ENCODE measurements around the gene GRB10.
"Not testable (repeated sequence)": the region's sequence is repeated elsewhere in the genome, so short reads cannot be mapped to it uniquely, and the experiment has no call there.

GRB10 gene

GRCh38 chr7:50751146-50751545, 31.6 kb downstream of the GRB10 start:
- no peak for DNase-seq
- intact Hi-C loops (cut with DNase I) = no loop called here

- intact Hi-C loops (cut with DNase I) = no loop called here
- no peak for DNase-seq
These were observed 32.8 kb downstream of the GRB10 start for GRCh38 chr7:50749896-50750295.

- DNase-seq = no peak
- intact Hi-C loops (cut with DNase I) = no loop called here
These were observed 34.2 kb downstream of the GRB10 start for GRCh38 chr7:50748472-50748871.

- no peak for DNase-seq
- intact Hi-C loops (cut with DNase I) = no loop called here
These were observed 36.9 kb downstream of the GRB10 start for GRCh38 chr7:50745835-50746234.

GRCh38 chr7:50745336-50745735, 37.4 kb downstream of the GRB10 start:
- DNase-seq = no peak
- intact Hi-C loops (cut with DNase I) = no loop called here

GRCh38 chr7:50743893-50744292, 38.8 kb downstream of the GRB10 start:
- intact Hi-C loops (cut with DNase I) = no loop called here
- DNase-seq = no peak

- no peak for DNase-seq
- intact Hi-C loops (cut with DNase I) = no loop called here
These were observed 39.7 kb downstream of the GRB10 start for GRCh38 chr7:50743016-50743415.

GRCh38 chr7:50742401-50742800, 40.3 kb downstream of the GRB10 start:
- no peak for DNase-seq
- intact Hi-C loops (cut with DNase I) = no loop called here

- intact Hi-C loops (cut with DNase I) = no loop called here
- DNase-seq = no peak
These were observed 42.8 kb downstream of the GRB10 start for GRCh38 chr7:50739744-50740435.

GRCh38 chr7:50738932-50739331, 43.8 kb downstream of the GRB10 start:
- intact Hi-C loops (cut with DNase I) = no loop called here
- no peak for DNase-seq

- DNase-seq; intact Hi-C loops (cut with DNase I): not testable (repeated sequence)
These were observed 46.9 kb downstream of the GRB10 start for GRCh38 chr7:50735836-50736235.

- no peak for DNase-seq
- intact Hi-C loops (cut with DNase I) = no loop called here
These were observed 47.4 kb downstream of the GRB10 start for GRCh38 chr7:50735333-50735732.

GRCh38 chr7:50734246-50734645, 48.5 kb downstream of the GRB10 start:
- DNase-seq = no peak
- intact Hi-C loops (cut with DNase I) = no loop called here

GRCh38 chr7:50733552-50733951, 49.1 kb downstream of the GRB10 start:
- DNase-seq = no peak
- intact Hi-C loops (cut with DNase I) = no loop called here

GRCh38 chr7:50731703-50732582, 50.8 kb downstream of the GRB10 start:
- intact Hi-C loops (cut with DNase I) = no loop called here
- DNase-seq = no peak

GRCh38 chr7:50730446-50731400, 52.0 kb downstream of the GRB10 start:
- intact Hi-C loops (cut with DNase I) = no loop called here
- DNase-seq = no peak

GRCh38 chr7:50729962-50730361, 52.7 kb downstream of the GRB10 start:
- intact Hi-C loops (cut with DNase I) = no loop called here
- DNase-seq = no peak

GRCh38 chr7:50728184-50728583, 54.5 kb downstream of the GRB10 start:
- intact Hi-C loops (cut with DNase I) = no loop called here

GRCh38 chr7:50727711-50728110, 55.0 kb downstream of the GRB10 start:
- DNase-seq = no peak
- intact Hi-C loops (cut with DNase I) = no loop called here

More at GRCh38 chr7:50728184-50728583, 54.5 kb downstream of the GRB10 start:
- no peak for DNase-seq

- intact Hi-C loops (cut with DNase I) = no loop called here
- no peak for DNase-seq
These were observed 55.6 kb downstream of the GRB10 start for GRCh38 chr7:50727072-50727471.

- intact Hi-C loops (cut with DNase I) = no loop called here
- no peak for DNase-seq
These were observed 56.9 kb downstream of the GRB10 start for GRCh38 chr7:50725774-50726173.

Data from posterior cingulate gyrus (tissue), 11 donors.